B cell (primary cell): ENCODE data around the gene SEMA3E. TPM values are rescaled to one million over a fixed set of nuclear protein-coding genes. Genes with fewer than 3 reads are reported as not detected.

Experiments used
- ATAC-seq: fragments of 200-7000 bp; cut with Tn5 transposase; one replicate; pipeline ENCODE4 v1.10.0; 2021; ENCODE audit warnings: low read depth, mild to moderate bottlenecking, moderate number of reproducible peaks, moderate library complexity
- CTCF ChIA-PET: fragments of 350-600 bp; sonication (Branson Sonifier 250); formaldehyde crosslinking; loops from one replicate; lab custom pipeline; 2021; ENCODE audit warnings: antibody characterized with exemption, inconsistent platforms; lab: Charles Lee
- POLR2A ChIA-PET: fragments of 350-600 bp; sonication (Branson Sonifier 250); formaldehyde crosslinking; loops from one replicate; lab custom pipeline; 2021; ENCODE audit warnings: antibody characterized with exemption; lab: Charles Lee
- DNase-seq: peaks from one replicate; pipeline ENCODE4 v3.0.0; 2013
- H2AFZ ChIP-seq: 2 replicates; pipeline ENCODE4 v1.6.1; 2012; ENCODE audit warnings: mild to moderate bottlenecking, low read depth, low read length; ENCODE audit not compliant: insufficient read depth, poor library complexity, severe bottlenecking
- H3K27ac ChIP-seq, 2 donors: 1 replicate in 1 of 2; 2 replicates in 1 of 2; pipeline ENCODE4 v1.5.1; 2012 to 2013; ENCODE audit warnings: low read length in 2 of 2, mild to moderate bottlenecking in 2 of 2, moderate library complexity in 1 of 2
- H3K27me3 ChIP-seq, 4 experiments: fragments of 200-600 bp in 1 of 4; sonication (generic) in 1 of 4; replicated peaks in 1 of 4; 1 replicate in 2 of 4; 2 replicates in 2 of 4; pipeline versions ENCODE4 v1.6.1 to v1.7.0; 2013 to 2016; ENCODE audit warnings: low read length in 3 of 4, mild to moderate bottlenecking in 2 of 4, mixed read lengths in 1 of 4, moderate library complexity in 1 of 4; ENCODE audit not compliant: insufficient read depth in 4 of 4, control insufficient read depth in 3 of 4; ENCODE audit errors: control extremely low read depth in 1 of 4
- H3K36me3 ChIP-seq, 2 experiments: replicated peaks in 1 of 2; 1 replicate in 1 of 2; 2 replicates in 1 of 2; pipeline versions ENCODE4 v1.6.1 to v1.7.1; 2013; ENCODE audit warnings: low read length in 1 of 2; ENCODE audit not compliant: insufficient read depth in 2 of 2, control insufficient read depth in 1 of 2; ENCODE audit errors: control extremely low read depth in 1 of 2, extremely low read depth in 1 of 2
- H3K4me1 ChIP-seq, 2 donors: fragments of 200-600 bp in 1 of 2; sonication (generic) in 1 of 2; 1 replicate in 1 of 2; 2 replicates in 1 of 2; pipeline versions ENCODE4 v1.5.1 to v1.6.1; 2013 to 2017; ENCODE audit warnings: low read length in 2 of 2; ENCODE audit not compliant: control insufficient read depth in 2 of 2, insufficient read depth in 2 of 2
- H3K4me2 ChIP-seq: replicated peaks from 2 replicates; pipeline ENCODE3; 2012; ENCODE audit warnings: mild to moderate bottlenecking, low read depth, low read length; ENCODE audit not compliant: poor library complexity, severe bottlenecking
- H3K4me3 ChIP-seq, 5 experiments: fragments of 200-600 bp in 1 of 5; sonication (generic) in 1 of 5; 1 replicate in 3 of 5; 2 replicates in 2 of 5; pipeline versions ENCODE4 v1.5.1 to v1.7.0; 2011 to 2016; ENCODE audit warnings: low read length in 4 of 5, mild to moderate bottlenecking in 4 of 5, low read depth in 2 of 5, control low read depth in 1 of 5, moderate library complexity in 1 of 5; ENCODE audit not compliant: insufficient read depth in 1 of 5; ENCODE audit errors: control extremely low read depth in 1 of 5, extremely low read depth in 1 of 5
- H3K79me2 ChIP-seq: fragments of 200-600 bp; sonication (generic); one replicate; pipeline ENCODE4 v1.6.0; 2016; ENCODE audit warnings: low read length; ENCODE audit not compliant: control insufficient read depth, insufficient read depth
- H3K9ac ChIP-seq: fragments of 200-600 bp; sonication (generic); 2 replicates; pipeline ENCODE4 v1.6.1; 2017; ENCODE audit warnings: mild to moderate bottlenecking, low read length, moderate library complexity
- H3K9me3 ChIP-seq, 3 donors: one replicate each; pipeline versions ENCODE4 v1.6.1 to v1.7.1; 2013; ENCODE audit warnings: low read length in 2 of 3; ENCODE audit not compliant: control insufficient read depth in 2 of 3, insufficient read depth in 1 of 3; ENCODE audit errors: control extremely low read depth in 1 of 3
- H4K20me1 ChIP-seq: 2 replicates; pipeline ENCODE4 v1.6.0; 2012; ENCODE audit warnings: mild to moderate bottlenecking, low read length; ENCODE audit not compliant: insufficient read depth, control insufficient read depth, poor library complexity, severe bottlenecking
- H3K27ac Mint-ChIP-seq: one replicate; pipeline ENCODE4 v1.8.0; 2021; ENCODE audit warnings: mixed read lengths
- H3K27me3 Mint-ChIP-seq: one replicate; pipeline ENCODE4 v1.8.0; 2021; ENCODE audit warnings: mixed read lengths
- H3K4me1 Mint-ChIP-seq: one replicate; pipeline ENCODE4 v1.8.0; 2021; ENCODE audit warnings: mixed read lengths
- H3K4me3 Mint-ChIP-seq: one replicate; pipeline ENCODE4 v1.8.0; 2021; ENCODE audit warnings: mixed read lengths
- H3K9me3 Mint-ChIP-seq: one replicate; pipeline ENCODE4 v1.8.0; 2022; ENCODE audit warnings: mixed read lengths; ENCODE audit not compliant: insufficient read depth
- CTCF ChIP-seq: fragments of 200-600 bp; IDR thresholded peaks from one replicate; pipeline ENCODE4 v1.8.0; 2022; ENCODE audit warnings: antibody characterized with exemption, mild to moderate bottlenecking
- EZH2 ChIP-seq: IDR thresholded peaks from 2 replicates; pipeline ENCODE4 v1.6.1; 2012; ENCODE audit warnings: borderline replicate concordance, low read depth, mild to moderate bottlenecking, moderate library complexity, low read length; ENCODE audit not compliant: insufficient read depth, poor library complexity, severe bottlenecking
- WGBS: methylation state at CpG from one replicate; pipeline ENCODE4 v1.1.5; 2013; ENCODE audit warnings: missing lambda C conversion rate; ENCODE audit not compliant: insufficient coverage; 5-methylcytosine and 5-hydroxymethylcytosine counted together
- intact Hi-C: fragments of 100-400 bp; cut with micrococcal nuclease; formaldehyde crosslinking; loops from one replicate; pipeline ENCODE4 v1.10.0; 2022
- polyA plus RNA-seq: library from polyadenylated mRNA; depleted of rRNA; stranded (reverse); fragments of >200 nt; gene quantifications from 2 replicates; pipeline ENCODE4 v1.2.3, GENCODE V29; 2012
- total RNA-seq, 2 donors: library from RNA; stranded (reverse); fragments of 120-200 nt in 1 of 2; gene quantifications; 1 replicate in 1 of 2; 2 replicates in 1 of 2; pipeline versions ENCODE4 v1.2.3 to v1.2.4, GENCODE V29; 2013 to 2022

Gene SEMA3E
- total and polyA plus RNA-seq, 2 donors (not counting 1 experiment from before 2014, with no cell fraction given): not detected

- Mint-ChIP-seq H3K27ac (no peak overlapping the region), H3K4me1 (no peaks in the 10 kb centered on the region), H3K27me3 (no peaks in the 10 kb centered on the region), H3K4me3 (no peak overlapping the region), H3K9me3 (peaks cover 2% of the 10 kb centered on the region)
- H3K27ac ChIP-seq: no peak overlapping the region
- WGBS: 73% methylated on average over 2 of the region's 2 CpGs
- H2AFZ ChIP-seq: no peak overlapping the region
- ATAC-seq (no peak), DNase-seq (no peak)
- no peaks in the 10 kb centered on the region for H3K9me3 ChIP-seq
- CTCF ChIA-PET: no interaction called here
- H3K27me3 ChIP-seq: no peaks in the 10 kb centered on the region
- intact Hi-C loops: no loop called here
- no peak overlapping the region for H3K9ac ChIP-seq
- POLR2A ChIA-PET: no interaction called here
- TF ChIP-seq EZH2 (no peak), CTCF (no peak)
- H3K4me2 ChIP-seq: no peak overlapping the region
- H3K79me2 ChIP-seq: no peaks in the 10 kb centered on the region
- H3K36me3 ChIP-seq: no peaks in the 10 kb centered on the region
- H4K20me1 ChIP-seq: no peaks in the 10 kb centered on the region
- H3K4me1 ChIP-seq: no peaks in the 10 kb centered on the region
- H3K4me3 ChIP-seq: no peak overlapping the region
Measured at GRCh38 chr7:83326223-83326622, 322.7 kb downstream of the SEMA3E start.

GRCh38 chr7:83325083-83325482, 323.9 kb downstream of the SEMA3E start:
- no peaks in the 10 kb centered on the region for H4K20me1 ChIP-seq
- H2AFZ ChIP-seq: no peak overlapping the region
- no peaks in the 10 kb centered on the region for H3K4me1 ChIP-seq
- no peak overlapping the region for H3K4me2 ChIP-seq
- H3K4me3 Mint-ChIP-seq: no peak overlapping the region
- no peak overlapping the region for H3K27ac ChIP-seq
- DNase-seq (no peak), ATAC-seq (no peak)
- TF ChIP-seq CTCF (no peak), EZH2 (no peak)
- no peak overlapping the region for H3K4me3 ChIP-seq
- no peaks in the 10 kb centered on the region for H3K27me3 ChIP-seq
- H3K27me3 Mint-ChIP-seq: no peaks in the 10 kb centered on the region
- no peaks in the 10 kb centered on the region for H3K9me3 Mint-ChIP-seq
- POLR2A ChIA-PET: no interaction called here
- intact Hi-C loops: no loop called here
- 92% methylated on average over 2 of the region's 5 CpGs for WGBS
- no peaks in the 10 kb centered on the region for H3K9me3 ChIP-seq
- H3K4me1 Mint-ChIP-seq: no peaks in the 10 kb centered on the region
- CTCF ChIA-PET: no interaction called here
- H3K27ac Mint-ChIP-seq: no peak overlapping the region
- H3K9ac ChIP-seq: no peak overlapping the region
- H3K36me3 ChIP-seq: no peaks in the 10 kb centered on the region
- H3K79me2 ChIP-seq: no peaks in the 10 kb centered on the region
